Measurements from ENCODE around the gene PTK7. TPM values are rescaled to one million over a fixed set of nuclear protein-coding genes. Genes with fewer than 3 reads are reported as not detected.

PTK7 gene
- total and polyA plus RNA-seq, 2 experiments from 2014 or later: 46.1 to 147 TPM

DNA sequence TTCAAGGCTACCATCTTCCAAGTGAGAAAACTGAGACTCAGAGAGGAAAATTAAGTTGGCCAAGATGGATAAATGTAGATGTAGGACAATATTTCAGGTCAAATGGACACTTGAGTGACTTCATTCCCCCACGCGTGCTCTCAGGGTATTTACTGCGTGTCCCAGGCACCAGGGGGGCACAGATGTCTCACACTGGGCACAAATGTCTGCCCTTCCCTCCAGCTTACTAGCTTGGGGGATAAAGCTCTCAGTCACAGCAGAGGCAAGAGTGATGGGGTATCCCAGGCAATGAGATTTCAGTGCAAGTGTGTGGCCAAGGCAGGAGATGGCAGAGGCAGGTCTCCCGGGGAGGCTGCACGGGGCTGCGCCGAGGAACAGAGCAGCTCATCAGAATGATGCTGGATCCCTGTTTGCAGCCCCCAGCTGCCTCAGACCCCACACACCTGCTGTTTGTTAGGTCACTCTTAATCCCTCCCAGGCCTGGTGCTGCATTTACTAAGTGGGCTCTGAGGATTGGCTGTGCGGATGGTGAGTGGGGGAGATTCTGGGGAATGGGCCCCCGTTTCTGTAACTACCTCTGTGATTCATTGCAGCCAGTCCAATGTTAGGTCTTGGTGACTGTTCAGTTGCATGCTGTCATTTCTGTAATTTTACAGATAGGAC, 44.1 kb downstream of the PTK7 start (continued):
- TF ChIP-seq NANOG (IDR thresholded peaks at IDR 0.05; ENCODE audit: borderline replicate concordance): no peak
- no peak for TF ChIP-seq EZH2 (IDR thresholded peaks at IDR 0.05; ENCODE audit: low read depth, unreplicated experiment)
- no peak for TF ChIP-seq ZNF331 (CRISPR knock-in tag; IDR thresholded peaks at IDR 0.05; ENCODE audit: low read depth)
- TF ChIP-seq, protein P1, sequence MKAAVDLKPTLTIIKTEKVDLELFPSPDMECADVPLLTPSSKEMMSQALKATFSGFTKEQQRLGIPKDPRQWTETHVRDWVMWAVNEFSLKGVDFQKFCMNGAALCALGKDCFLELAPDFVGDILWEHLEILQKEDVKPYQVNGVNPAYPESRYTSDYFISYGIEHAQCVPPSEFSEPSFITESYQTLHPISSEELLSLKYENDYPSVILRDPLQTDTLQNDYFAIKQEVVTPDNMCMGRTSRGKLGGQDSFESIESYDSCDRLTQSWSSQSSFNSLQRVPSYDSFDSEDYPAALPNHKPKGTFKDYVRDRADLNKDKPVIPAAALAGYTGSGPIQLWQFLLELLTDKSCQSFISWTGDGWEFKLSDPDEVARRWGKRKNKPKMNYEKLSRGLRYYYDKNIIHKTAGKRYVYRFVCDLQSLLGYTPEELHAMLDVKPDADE (IDR thresholded peaks at IDR 0.05): no peak
- no peak for TF ChIP-seq EZH2phosphoT487 (IDR thresholded peaks at IDR 0.05; ENCODE audit: unreplicated experiment)
- TF ChIP-seq, protein P2, sequence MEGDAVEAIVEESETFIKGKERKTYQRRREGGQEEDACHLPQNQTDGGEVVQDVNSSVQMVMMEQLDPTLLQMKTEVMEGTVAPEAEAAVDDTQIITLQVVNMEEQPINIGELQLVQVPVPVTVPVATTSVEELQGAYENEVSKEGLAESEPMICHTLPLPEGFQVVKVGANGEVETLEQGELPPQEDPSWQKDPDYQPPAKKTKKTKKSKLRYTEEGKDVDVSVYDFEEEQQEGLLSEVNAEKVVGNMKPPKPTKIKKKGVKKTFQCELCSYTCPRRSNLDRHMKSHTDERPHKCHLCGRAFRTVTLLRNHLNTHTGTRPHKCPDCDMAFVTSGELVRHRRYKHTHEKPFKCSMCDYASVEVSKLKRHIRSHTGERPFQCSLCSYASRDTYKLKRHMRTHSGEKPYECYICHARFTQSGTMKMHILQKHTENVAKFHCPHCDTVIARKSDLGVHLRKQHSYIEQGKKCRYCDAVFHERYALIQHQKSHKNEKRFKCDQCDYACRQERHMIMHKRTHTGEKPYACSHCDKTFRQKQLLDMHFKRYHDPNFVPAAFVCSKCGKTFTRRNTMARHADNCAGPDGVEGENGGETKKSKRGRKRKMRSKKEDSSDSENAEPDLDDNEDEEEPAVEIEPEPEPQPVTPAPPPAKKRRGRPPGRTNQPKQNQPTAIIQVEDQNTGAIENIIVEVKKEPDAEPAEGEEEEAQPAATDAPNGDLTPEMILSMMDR (conservative IDR thresholded peaks at IDR 0.05; ENCODE audit: low read depth in 2 of 2): no peak
- no peak for TF ChIP-seq POLR2AphosphoS5 (IDR thresholded peaks at IDR 0.05; ENCODE audit: low read depth)
- TF ChIP-seq, protein P3, sequence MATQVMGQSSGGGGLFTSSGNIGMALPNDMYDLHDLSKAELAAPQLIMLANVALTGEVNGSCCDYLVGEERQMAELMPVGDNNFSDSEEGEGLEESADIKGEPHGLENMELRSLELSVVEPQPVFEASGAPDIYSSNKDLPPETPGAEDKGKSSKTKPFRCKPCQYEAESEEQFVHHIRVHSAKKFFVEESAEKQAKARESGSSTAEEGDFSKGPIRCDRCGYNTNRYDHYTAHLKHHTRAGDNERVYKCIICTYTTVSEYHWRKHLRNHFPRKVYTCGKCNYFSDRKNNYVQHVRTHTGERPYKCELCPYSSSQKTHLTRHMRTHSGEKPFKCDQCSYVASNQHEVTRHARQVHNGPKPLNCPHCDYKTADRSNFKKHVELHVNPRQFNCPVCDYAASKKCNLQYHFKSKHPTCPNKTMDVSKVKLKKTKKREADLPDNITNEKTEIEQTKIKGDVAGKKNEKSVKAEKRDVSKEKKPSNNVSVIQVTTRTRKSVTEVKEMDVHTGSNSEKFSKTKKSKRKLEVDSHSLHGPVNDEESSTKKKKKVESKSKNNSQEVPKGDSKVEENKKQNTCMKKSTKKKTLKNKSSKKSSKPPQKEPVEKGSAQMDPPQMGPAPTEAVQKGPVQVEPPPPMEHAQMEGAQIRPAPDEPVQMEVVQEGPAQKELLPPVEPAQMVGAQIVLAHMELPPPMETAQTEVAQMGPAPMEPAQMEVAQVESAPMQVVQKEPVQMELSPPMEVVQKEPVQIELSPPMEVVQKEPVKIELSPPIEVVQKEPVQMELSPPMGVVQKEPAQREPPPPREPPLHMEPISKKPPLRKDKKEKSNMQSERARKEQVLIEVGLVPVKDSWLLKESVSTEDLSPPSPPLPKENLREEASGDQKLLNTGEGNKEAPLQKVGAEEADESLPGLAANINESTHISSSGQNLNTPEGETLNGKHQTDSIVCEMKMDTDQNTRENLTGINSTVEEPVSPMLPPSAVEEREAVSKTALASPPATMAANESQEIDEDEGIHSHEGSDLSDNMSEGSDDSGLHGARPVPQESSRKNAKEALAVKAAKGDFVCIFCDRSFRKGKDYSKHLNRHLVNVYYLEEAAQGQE (IDR thresholded peaks at IDR 0.05; ENCODE audit: unreplicated experiment): no peak
- TF ChIP-seq STAT1 (IDR thresholded peaks at IDR 0.05; ENCODE audit: unreplicated experiment): no peak
- TF ChIP-seq ZNF114 (CRISPR knock-in tag; IDR thresholded peaks at IDR 0.05): no peak
- no peak for TF ChIP-seq CREB1 (CRISPR knock-in tag; IDR thresholded peaks at IDR 0.05; ENCODE audit: low read depth)
- no peak for TF ChIP-seq JUNB (IDR thresholded peaks at IDR 0.05; ENCODE audit: unreplicated experiment)

Data from GM23338 (cell line).